ENCODE measurements around the gene BRIX1. TPM values are rescaled to one million over a fixed set of nuclear protein-coding genes. Genes with fewer than 3 reads are reported as not detected.

Gene BRIX1
- total and polyA plus RNA-seq, 2 of the 13 experiments (the other 11 are each of a cell fraction or from before 2014, with no cell fraction given), result 23.6 to 78.4 TPM

GRCh38 chr5:34881246-34881645 lies 34.3 kb upstream of the BRIX1 start (continued):
- TF ChIP-seq ZBTB46 (CRISPR knock-in tag; IDR thresholded peaks at IDR 0.05; ENCODE audit: borderline replicate concordance), result no peak

GRCh38 chr5:34886392-34887119 lies 29.0 kb upstream of the BRIX1 start:
- CTCF ChIA-PET (ENCODE audit: low intra/inter-chr PET ratio, low total read pairs), result no interaction called here
- FAIRE-seq, result no peak

More at GRCh38 chr5:34886392-34887119, 29.0 kb upstream of the BRIX1 start:
- POLR2A ChIA-PET, result no interaction called here
- no peak overlapping the region for H3K4me3 ChIP-seq (replicated peaks in 1 of 3; ENCODE audit: insufficient read depth in 1 of 3, low read depth in 2 of 3, low read length in 3 of 3)
- H3K27me3 ChIP-seq (ENCODE audit: control insufficient read depth in 1 of 2, insufficient read depth in 2 of 2, low read length in 2 of 2), result no peaks in the 10 kb centered on the region
- in situ Hi-C loops (cut with HindIII; ENCODE audit: extremely low pct_ligation_motif_present, low pct_unique_long_range_greater_than_20kb), result no loop called here
- WGBS (ENCODE audit: low lambda C conversion rate), result 97% methylated on average over 3 of the region's 3 CpGs
- no peaks in the 10 kb centered on the region for H4K20me1 ChIP-seq (ENCODE audit: insufficient read depth, low read length)
- intact Hi-C loops (cut with micrococcal nuclease; ENCODE audit: unreplicated experiment), result no loop called here
- H3K4me1 ChIP-seq (ENCODE audit: insufficient read depth, low read length), result peaks cover 39% of the 10 kb centered on the region
- no peak overlapping the region for H3K27ac ChIP-seq (ENCODE audit: extremely low read length, insufficient read depth, low read length)
- no peaks in the 10 kb centered on the region for H3K9me3 ChIP-seq (ENCODE audit: low read length)
- no peak overlapping the region for H3K9ac ChIP-seq (ENCODE audit: insufficient read depth, low read depth, low read length)
- TF ChIP-seq U2AF2 (IDR thresholded peaks at IDR 0.05; ENCODE audit: low read depth, low read length) (no peak), NR2F2 (IDR thresholded peaks at IDR 0.05; ENCODE audit: borderline replicate concordance, low read depth) (no peak), E2F2 (CRISPR knock-in tag; IDR thresholded peaks at IDR 0.05; ENCODE audit: borderline replicate concordance) (no peak), ZNF513 (CRISPR knock-in tag; conservative IDR thresholded peaks at IDR 0.05) (no peak)
- DNase-seq (ENCODE audit: low spot score) (no peak), ATAC-seq (no peak)
- no TSS peak for BruUV-seq (replicated peaks)
- H2AFZ ChIP-seq (ENCODE audit: low read length), result no peak overlapping the region
- no peaks in the 10 kb centered on the region for H3K79me2 ChIP-seq (ENCODE audit: insufficient read depth, low read length)
- H3K4me2 ChIP-seq (ENCODE audit: low read depth, low read length), result no peak overlapping the region
- no peaks in the 10 kb centered on the region for H3K36me3 ChIP-seq (replicated peaks in 1 of 2; ENCODE audit: control insufficient read depth in 1 of 2, insufficient read depth in 2 of 2, low read length in 2 of 2)

Data from HepG2 (cell line).